ENCODE results near the gene POLD1.
A peak's percentile ranks its signal among the peaks of the same experiment; 100 is the strongest.

Gene POLD1

DNA sequence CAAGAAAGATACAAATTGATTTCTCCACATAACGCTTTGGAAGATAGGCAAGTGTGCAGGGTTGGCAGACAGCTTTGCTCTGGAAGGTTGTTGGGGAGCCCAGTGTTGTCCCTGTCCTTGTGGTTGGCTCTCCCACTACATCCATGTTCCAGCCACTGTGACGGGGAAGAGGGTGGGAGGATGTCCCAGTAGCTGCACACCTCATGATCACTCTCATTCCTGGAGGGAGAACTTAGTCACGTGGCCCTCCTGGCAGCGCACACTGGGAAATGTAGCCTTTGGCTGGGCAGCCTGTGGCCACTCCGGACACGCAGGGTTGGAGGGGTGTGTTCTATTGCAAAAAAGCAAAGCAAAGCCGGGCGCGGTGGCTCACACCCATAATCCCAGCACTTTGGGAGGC is 9.9 kb downstream of the POLD1 start:
- no peak for DNase-seq

DNA sequence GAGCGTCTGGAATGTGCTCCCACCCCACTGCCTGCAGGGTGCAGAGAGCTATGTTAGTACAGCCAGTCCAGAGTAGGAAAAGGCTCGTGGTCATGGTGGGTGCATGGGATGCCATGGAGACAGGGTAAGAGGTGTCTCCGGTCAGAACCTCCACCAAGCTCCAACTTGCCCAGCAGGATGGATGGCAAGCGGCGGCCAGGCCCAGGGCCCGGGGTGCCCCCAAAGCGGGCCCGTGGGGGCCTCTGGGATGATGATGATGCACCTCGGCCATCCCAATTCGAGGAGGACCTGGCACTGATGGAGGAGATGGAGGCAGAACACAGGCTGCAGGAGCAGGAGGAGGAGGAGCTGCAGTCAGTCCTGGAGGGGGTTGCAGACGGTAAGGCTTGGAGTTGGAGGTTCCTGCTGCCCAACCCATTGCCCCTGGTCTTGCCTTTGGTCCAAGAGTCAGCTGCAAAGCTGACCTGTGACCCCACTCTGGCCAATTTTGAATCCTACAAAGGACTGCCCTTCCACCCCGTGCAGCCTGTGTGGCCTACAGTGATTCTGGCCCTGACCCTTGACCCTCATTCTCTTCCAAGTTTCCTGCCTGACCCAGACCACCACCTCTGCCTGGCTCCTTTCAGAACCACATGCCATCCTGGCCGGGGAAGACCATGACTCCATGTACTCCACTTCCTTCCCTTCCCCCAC is 14.7 kb downstream of the POLD1 start:
- no peak for DNase-seq

DNA sequence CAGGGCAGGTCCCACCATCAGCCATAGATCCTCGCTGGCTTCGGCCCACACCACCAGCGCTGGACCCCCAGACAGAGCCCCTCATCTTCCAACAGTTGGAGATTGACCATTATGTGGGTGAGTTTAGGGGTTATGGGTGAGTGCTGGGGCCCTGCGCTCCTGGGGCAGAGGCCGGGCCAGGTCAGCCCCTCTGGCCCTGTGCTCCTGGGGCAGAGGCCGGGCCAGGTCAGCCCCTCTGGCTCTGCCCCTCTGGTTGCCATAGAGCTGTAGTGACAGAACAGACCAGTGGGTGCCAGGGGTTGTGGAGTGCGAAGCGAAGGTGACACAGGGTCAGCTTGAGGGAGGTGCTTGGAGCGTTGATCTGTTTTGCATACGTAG is 15.2 kb downstream of the POLD1 start:
- no peak for DNase-seq

DNA sequence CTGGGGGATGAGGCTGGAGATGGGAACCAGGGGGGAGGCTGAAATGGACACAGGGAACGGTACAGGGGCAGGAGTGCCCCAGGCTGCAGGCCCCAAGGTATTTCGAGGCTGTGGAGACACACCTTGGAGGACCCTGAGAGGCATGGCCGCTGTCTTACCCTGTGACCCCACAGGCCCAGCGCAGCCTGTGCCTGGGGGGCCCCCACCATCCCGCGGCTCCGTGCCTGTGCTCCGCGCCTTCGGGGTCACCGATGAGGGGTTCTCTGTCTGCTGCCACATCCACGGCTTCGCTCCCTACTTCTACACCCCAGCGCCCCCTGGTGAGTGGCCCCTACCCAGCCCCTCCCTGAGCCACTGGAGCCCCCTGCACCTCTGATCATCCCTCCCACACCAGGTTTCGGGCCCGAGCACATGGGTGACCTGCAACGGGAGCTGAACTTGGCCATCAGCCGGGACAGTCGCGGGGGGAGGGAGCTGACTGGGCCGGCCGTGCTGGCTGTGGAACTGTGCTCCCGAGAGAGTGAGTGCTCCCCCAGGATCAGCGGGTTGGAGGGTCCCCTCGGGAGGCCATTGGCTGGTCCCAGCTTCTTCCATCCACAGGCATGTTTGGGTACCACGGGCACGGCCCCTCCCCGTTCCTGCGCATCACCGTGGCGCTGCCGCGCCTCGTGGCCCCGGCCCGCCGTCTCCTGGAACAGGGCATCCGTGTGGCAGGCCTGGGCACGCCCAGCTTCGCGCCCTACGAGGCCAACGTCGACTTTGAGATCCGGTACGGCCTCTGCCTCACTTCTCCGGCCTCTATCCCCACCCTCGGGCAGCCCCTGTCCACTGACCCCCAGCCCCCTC is 17.7 kb downstream of the POLD1 start:
- no peak for DNase-seq

DNA sequence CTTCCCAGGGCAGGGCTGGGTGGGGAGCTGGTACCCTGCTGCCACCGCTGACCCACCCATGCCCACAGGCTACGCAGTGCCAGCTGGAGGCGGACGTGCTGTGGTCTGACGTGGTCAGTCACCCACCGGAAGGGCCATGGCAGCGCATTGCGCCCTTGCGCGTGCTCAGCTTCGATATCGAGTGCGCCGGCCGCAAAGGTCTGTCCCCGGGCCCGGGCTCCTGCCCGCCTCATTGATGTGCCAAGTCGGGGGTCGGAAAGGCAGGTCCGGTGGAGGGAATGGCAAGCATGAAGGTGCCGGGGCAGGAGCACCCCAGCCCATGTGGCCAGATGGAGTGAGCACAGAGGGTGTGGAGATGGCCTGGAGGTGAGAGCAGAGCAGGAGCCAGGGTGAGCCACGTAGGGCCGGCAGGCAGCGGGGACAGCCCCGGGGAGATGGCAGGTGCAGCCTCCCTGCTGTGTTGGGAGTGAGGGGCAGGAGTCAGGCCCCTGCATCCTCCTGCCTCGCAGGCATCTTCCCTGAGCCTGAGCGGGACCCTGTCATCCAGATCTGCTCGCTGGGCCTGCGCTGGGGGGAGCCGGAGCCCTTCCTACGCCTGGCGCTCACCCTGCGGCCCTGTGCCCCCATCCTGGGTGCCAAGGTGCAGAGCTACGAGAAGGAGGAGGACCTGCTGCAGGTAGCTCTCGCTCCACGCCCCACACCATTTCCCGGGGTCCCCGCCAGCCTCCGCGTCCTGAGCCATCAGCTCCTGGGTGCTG is 18.6 kb downstream of the POLD1 start:
- DNase-seq: no peak

DNA sequence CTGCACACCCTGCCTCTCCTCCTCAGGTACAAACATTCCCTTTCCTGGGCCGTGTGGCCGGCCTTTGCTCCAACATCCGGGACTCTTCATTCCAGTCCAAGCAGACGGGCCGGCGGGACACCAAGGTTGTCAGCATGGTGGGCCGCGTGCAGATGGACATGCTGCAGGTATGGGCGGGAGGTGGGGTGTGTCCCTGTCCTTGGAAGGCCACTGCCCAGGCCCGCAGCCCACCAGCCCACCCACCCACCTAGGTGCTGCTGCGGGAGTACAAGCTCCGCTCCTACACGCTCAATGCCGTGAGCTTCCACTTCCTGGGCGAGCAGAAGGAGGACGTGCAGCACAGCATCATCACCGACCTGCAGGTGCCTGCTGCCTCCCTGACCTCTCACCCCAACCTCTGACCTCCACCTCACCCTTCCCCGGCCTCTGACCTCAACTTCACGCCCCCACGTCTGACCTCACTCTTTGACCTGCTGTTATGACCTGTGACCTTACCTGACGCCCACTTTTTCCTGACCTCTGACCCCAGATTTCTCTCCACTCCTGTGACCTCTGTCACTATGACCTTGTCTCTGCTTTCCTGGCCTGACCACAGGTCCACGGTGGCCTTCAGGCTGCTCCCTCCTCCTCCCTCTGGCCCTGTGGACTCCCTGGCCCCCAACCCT is 22.1 kb downstream of the POLD1 start:
- no peak for DNase-seq

DNA sequence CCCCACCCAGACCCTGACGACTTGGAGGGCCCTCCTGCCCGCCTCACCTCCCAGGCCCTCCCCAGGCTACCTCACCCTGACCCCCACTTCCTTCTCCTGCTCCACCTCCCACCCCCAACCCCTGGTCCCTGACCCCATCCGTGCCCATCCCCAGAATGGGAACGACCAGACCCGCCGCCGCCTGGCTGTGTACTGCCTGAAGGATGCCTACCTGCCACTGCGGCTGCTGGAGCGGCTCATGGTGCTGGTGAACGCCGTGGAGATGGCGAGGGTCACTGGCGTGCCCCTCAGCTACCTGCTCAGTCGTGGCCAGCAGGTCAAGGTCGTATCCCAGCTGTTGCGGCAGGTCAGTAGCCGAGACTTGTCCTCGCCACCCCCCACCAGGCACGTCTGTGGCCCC is 22.7 kb downstream of the POLD1 start:
- DNase-seq: no peak

DNA sequence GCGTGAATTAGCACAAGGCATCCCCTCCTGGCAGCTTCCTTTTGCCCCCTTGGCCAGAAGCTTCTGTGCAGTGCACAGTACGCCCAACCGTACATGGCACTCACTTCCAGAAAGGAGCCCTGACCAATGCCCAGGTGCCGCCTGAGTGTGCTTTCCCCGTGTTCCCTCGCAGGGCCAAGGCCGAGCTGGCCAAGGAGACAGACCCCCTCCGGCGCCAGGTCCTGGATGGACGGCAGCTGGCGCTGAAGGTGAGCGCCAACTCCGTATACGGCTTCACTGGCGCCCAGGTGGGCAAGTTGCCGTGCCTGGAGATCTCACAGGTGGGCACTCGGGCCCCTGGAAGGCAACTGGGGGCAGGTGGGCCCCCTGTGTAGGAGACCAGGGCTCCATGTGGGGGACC is 25.2 kb downstream of the POLD1 start:
- DNase-seq: no peak

DNA sequence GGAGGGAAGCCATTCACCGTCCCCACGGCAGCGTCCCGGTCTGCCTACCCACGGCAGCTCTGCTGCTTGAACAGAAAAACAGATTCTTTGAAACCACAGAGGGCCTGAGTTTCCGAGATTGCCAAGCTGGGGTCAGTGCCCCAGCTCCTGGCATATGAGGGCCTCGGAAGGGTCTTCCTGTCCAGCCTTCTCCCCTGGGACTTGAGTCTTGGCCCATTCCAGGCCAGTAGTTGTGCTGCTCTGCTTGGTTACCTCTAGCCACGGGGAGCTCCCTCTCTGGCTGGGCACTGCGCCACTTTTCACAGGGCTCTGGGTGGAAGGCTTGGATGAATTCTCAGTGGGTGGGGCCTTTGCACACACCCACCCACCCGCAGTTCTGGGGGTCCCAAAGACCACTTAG is 26.0 kb downstream of the POLD1 start:
- DNase-seq: no peak

DNA sequence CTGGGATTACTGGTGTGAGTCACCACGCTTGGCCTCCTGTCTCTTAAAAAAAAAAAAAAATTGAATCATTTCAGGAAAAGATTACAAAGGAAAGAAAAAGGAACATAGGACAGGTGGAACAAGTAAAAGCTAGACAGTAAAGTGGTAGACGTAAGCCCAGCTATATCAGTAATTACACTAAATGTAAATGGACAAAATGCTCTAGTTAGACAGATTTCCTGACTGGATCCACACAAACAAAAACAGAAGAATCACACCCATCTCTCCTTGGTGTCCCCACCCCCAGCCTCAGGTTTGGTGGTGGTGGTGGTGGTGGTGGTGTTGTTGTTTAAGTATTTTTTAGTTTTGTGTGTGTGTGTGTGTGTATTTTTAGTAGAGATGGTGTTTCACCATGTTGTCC is 28.3 kb downstream of the POLD1 start:
- no peak for DNase-seq

DNA sequence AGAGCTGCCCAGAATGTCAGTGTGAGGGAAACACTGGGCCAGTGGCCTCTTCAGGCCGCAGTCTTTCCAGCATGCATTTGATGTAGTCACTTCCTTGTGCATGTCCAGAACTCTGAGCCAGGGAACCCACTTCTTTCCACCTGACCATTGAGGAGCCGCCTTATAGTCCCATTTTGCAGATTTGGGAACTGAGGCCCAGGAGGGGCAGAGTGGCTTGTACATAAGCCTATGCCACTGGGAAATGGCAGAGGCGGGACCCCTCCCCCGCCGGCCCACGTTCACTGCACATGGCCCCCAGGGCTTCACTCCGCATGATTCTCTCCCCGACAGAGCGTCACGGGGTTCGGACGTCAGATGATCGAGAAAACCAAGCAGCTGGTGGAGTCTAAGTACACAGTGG is 28.9 kb downstream of the POLD1 start:
- DNase-seq: no peak

DNA sequence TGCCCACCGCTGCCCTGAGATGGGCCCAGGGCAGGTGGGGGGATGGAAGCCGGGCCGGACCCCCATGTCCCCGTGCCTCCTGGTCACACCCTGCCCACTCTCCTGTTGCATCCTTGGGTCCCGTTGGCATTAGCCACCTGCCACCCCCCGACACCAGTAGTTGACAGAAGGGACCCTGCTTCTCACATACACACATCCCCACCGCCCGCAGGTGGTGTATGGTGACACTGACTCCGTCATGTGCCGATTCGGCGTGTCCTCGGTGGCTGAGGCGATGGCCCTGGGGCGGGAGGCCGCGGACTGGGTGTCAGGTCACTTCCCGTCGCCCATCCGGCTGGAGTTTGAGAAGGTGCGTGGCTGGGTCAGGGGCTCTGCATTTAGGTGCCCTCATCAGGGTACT is 29.4 kb downstream of the POLD1 start:
- DNase-seq: no peak

DNA sequence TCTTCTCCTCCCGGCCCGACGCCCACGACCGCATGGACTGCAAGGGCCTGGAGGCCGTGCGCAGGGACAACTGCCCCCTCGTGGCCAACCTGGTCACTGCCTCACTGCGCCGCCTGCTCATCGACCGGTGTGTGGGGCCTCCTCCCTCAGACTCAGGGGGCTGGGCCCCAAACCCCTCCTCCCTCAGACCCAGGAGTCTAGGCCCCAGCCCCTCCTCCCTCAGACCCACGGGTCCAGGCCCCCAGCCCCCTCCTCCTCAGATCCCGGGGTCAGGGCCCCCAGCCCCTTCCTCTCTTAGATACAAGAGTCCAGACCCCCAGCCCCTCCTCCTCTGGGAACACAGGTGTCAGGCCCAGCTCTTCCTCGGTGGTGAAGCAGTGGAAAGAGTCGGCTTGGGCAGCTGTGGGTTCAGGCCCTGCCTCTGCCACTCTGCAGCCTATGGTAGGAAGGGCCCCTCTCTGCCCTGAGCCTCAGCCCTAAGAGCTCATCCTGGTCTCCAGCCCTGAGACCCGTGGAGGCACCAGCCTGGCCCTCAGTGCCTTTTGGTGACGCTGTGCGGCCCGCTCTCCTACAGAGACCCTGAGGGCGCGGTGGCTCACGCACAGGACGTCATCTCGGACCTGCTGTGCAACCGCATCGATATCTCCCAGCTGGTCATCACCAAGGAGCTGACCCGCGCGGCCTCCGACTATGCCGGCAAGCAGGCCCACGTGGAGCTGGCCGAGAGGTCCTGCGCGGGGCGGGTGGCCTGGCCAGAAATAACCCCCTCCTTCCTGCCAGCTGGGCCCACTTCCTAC is 30.9 kb downstream of the POLD1 start:
- DNase-seq: peak; percentile 78

DNA sequence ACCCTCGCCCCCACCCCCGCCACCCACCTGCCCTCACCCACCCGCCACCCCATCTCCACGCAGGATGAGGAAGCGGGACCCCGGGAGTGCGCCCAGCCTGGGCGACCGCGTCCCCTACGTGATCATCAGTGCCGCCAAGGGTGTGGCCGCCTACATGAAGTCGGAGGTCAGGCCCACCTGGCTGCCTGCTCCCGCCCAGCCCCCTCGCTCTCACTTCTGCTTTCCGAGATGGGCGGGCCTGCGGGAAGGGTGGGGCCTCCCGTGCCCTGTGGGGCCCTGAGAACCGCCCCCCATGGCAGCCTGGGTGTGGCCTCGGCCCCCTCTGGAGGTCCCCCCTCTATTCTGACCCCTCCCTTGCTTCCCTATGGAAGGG is 31.5 kb downstream of the POLD1 start:
- DNase-seq: no peak

DNA sequence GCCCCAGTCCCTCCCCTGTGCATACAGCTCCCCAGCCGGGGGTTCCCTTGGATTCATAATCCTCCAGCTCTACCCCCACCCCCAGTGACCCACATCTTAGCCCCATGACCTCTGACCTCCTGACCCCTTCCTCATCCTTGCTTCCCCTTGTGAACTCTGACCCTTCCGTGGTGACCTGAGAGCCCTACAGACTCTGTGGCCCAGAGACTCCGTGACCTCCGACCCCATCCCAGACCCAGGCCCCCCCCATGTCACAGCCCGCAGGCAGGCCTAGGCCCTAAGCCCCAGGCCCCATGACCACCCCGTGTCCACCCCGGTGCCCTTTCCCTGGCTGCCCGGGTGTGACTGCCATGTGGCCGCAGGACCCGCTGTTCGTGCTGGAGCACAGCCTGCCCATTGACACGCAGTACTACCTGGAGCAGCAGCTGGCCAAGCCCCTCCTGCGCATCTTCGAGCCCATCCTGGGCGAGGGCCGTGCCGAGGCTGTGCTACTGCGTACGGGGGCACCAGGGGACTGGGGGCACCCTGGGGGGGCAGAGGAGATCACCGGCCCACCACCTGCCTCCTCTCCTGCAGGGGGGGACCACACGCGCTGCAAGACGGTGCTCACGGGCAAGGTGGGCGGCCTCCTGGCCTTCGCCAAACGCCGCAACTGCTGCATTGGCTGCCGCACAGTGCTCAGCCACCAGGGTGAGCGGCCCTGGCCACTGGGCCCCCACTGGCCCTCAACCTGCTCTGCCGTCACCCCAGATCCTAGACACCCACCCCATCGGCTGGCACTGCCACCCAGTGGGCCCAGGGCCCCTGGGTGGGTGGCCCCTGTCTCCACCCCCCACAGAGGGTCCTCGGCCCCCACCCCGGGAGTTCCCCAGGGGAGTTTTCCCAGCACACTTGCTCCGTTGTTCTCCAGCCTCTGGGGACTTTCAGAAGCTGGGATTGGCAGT is 32.2 kb downstream of the POLD1 start:
- no peak for DNase-seq

DNA sequence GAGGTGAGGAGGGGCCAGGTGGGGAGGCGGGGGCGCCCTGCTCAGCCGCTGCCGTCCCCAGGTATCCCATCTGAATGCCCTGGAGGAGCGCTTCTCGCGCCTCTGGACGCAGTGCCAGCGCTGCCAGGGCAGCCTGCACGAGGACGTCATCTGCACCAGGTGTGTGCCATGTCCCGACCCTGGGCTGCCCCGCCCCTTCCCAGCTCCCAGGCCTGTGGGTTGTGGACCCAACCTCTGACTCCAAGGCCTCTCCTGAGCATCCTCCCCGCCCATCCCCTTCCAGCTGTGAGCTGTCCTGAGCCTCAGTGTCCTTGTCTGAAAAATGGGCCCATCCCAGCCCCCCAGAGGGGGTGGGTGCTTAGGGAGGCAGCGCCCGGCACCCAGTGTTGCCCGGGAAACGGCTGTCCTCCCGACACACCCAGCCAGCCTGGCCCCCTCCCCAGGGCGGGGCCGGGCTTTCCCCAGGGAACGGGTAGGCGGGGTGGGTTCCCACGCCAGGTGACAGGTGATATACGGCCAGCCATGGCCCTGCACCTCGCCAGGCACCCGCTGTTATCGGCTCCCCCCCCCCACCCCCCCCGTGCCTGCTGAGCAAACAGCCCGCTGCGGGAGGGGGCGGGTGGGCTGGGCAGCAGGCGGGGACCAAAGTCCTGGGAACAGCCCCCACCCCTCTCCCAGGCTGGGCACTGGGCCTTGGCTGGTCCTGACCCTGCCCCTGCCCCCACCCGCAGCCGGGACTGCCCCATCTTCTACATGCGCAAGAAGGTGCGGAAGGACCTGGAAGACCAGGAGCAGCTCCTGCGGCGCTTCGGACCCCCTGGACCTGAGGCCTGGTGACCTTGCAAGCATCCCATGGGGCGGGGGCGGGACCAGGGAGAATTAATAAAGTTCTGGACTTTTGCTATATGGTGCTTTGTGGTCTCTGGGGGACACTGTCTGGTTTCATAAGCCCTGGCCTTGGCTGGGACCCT is 33.2 kb downstream of the POLD1 start:
- no peak for DNase-seq

DNA sequence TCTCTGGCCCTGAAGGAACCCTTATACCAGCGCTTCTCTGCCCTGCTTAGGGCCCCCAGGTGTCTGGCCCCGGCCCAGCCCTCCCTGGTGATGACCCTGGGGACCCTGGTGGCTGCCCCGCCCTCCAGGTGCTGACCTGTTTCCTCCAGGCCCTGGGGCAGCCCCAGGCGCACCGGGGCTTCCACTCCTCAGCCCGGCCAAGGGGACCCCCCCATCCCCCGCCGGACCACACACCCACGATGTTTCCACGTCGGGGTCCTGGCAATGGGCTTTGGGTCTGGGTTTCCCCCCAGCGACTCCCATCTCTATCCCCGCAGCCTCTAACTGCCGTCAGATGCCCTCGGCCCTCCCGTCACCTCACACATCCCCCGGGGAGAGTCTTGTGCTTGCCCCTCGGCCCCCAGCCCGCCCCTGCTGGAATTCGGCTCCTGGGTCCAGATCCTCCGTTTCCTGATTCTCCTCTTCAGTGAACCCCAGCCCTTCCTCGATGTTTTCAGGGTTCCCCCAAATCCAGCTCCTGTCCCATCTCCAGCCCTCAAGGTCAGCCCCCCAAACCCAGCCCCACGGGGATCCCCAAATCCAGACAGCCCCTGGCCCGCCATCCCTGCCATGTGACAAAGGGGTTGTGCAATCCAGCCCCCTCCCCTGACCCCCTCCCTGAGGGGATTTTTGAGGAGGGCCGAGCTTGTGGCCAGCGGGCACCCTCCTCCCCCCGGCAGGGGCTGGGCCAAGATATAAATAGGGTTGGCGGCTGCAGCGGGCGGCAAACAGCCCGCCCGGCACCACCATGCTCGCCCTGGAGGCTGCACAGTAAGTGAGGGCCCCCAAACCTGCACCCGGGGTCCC is 34.3 kb downstream of the POLD1 start, which contains the start of gene SPIB:
Gene SPIB (plus strand): TSS at position 763 of the 846 bp plus-strand sequence. CDS start 25 bp downstream, at position 788.
- no peak for DNase-seq

DNA sequence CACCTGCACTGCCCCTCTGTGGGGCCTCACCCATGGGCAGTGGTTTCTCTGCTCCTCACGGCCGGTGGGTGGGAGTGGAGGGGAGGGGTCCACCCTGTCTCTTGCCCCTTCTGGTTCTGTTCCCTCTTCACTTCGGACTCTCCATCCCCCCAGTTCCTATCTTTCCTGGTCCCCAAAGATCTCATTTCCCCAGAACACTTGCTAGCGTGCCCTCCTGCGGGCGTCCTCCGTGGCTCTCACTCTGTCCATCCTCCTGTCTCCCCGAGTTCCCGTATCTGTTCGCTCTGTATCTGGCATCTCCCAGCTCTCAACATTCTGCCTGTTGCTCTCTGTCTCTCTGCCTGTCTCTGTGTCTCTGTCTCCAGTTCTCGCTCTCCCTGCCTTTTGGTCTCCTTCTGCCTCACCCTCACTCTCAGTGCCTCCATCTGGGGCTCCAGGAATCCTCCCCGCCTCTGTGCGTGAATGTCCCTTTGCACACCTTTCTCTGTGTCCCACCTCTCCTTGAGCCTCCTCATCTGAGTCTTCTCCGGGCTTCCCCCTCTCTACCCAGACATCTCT is 35.0 kb downstream of the POLD1 start:
- no peak for DNase-seq
